Measurements from ENCODE around the gene REXO1. TPM values are rescaled to one million over a fixed set of nuclear protein-coding genes. Genes with fewer than 3 reads are reported as not detected.
"Not testable (repeated sequence)": the region's sequence is repeated elsewhere in the genome, so short reads cannot be mapped to it uniquely, and the experiment has no call there.

The REXO1 gene
- polyA plus RNA-seq, 1 donor, result 22.8 TPM

GRCh38 chr19:1813192-1814182, 34.8 kb downstream of the REXO1 start:
- DNase-seq (ENCODE audit: low read depth), result no peak

- peak; percentile 32 for DNase-seq (ENCODE audit: low read depth)
Measured at GRCh38 chr19:1812426-1813191, 35.7 kb downstream of the REXO1 start.

GRCh38 chr19:1811942-1812425, 36.3 kb downstream of the REXO1 start, which contains the start of gene ATP8B3:
Gene ATP8B3 (minus strand): TSS chr19:1812276. CDS start chr19:1811736, 540 bp downstream.
- DNase-seq (ENCODE audit: low read depth), result no peak

- no peak for DNase-seq (ENCODE audit: low read depth)
Measured at GRCh38 chr19:1811472-1811894, 36.8 kb downstream of the REXO1 start.

- DNase-seq (ENCODE audit: low read depth), result no peak
Measured at GRCh38 chr19:1810439-1811160, 37.7 kb downstream of the REXO1 start.

- no peak for DNase-seq (ENCODE audit: low read depth)
Measured at GRCh38 chr19:1809678-1810077, 38.6 kb downstream of the REXO1 start.

GRCh38 chr19:1808395-1808731, 39.9 kb downstream of the REXO1 start:
- no peak for DNase-seq (ENCODE audit: low read depth)

- no peak for DNase-seq (ENCODE audit: low read depth)
Measured at GRCh38 chr19:1807695-1808394, 40.4 kb downstream of the REXO1 start.

- no peak for DNase-seq (ENCODE audit: low read depth)
Measured at GRCh38 chr19:1807030-1807694, 41.1 kb downstream of the REXO1 start.

- DNase-seq (ENCODE audit: low read depth), result no peak
Measured at GRCh38 chr19:1806184-1807029, 41.9 kb downstream of the REXO1 start.

- DNase-seq (ENCODE audit: low read depth), result no peak
Measured at GRCh38 chr19:1805401-1806183, 42.7 kb downstream of the REXO1 start.

GRCh38 chr19:1804858-1805257, 43.4 kb downstream of the REXO1 start:
- DNase-seq (ENCODE audit: low read depth), result no peak

- DNase-seq (ENCODE audit: low read depth), result no peak
Measured at GRCh38 chr19:1799695-1800342, 48.5 kb downstream of the REXO1 start.

GRCh38 chr19:1797313-1797712, 51.0 kb downstream of the REXO1 start:
- DNase-seq (ENCODE audit: low read depth), result not testable (repeated sequence)

GRCh38 chr19:1796395-1797142, 51.7 kb downstream of the REXO1 start:
- no peak for DNase-seq (ENCODE audit: low read depth)

- no peak for DNase-seq (ENCODE audit: low read depth)
Measured at GRCh38 chr19:1794424-1795172, 53.7 kb downstream of the REXO1 start.

- no peak for DNase-seq (ENCODE audit: low read depth)
Measured at GRCh38 chr19:1791879-1792278, 56.4 kb downstream of the REXO1 start.

All from forelimb muscle (tissue), 1 donor.